Forelimb muscle (tissue), 1 donor: ENCODE results near the gene FRK. TPM values are rescaled to one million over a fixed set of nuclear protein-coding genes. Genes with fewer than 3 reads are reported as not detected.
"Not testable (repeated sequence)": the region's sequence is repeated elsewhere in the genome, so short reads cannot be mapped to it uniquely, and the experiment has no call there.

Experiments used
- DNase-seq: peaks from one replicate; pipeline ENCODE4 v3.0.0-alpha.2; 2013; ENCODE audit warnings: low read depth
- polyA plus RNA-seq: library from polyadenylated mRNA; unstranded; fragments of 120-200 nt; gene quantifications from one replicate; pipeline ENCODE4 v1.2.1, GENCODE V29; 2013; ENCODE audit not compliant: insufficient read length

FRK gene
- polyA plus RNA-seq, 1 donor: 0.30 TPM

DNA sequence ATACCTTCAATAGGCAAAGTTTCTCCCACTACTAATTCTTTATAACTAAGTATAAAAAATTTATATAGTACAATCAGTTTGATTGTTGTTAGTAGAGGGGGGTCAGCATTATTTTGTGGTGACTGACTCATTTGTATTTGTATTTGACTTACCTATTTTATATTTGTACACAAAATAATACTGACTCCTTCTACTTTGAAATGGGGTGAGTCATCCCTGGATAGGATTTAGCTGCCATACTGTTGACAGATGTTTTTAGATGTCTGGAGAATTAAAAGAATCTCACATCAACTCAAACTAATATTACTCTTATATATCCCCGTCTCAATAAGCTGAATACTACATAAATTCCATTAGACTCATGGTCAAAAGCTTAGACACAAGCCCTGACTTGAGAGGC is 114.9 kb downstream of the FRK start:
- DNase-seq: no peak

DNA sequence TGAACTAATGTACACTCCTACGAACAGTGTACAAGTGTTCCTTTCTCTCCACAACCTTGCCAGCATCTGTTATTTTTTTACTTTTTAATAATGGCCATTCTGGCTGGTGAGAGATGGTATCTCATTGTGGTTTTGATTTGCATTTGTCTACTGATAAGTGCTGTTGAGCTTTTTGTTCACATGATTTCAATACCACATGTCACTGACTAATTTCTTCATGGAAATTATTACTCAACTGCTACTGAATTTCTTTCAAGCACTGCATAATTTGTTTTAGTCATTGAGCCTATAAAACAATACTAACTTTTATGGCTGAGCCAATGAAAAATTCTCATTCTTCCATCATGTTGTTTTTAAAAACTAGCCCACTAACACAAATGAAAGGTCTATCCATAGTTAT is 115.4 kb downstream of the FRK start:
- DNase-seq: no peak

DNA sequence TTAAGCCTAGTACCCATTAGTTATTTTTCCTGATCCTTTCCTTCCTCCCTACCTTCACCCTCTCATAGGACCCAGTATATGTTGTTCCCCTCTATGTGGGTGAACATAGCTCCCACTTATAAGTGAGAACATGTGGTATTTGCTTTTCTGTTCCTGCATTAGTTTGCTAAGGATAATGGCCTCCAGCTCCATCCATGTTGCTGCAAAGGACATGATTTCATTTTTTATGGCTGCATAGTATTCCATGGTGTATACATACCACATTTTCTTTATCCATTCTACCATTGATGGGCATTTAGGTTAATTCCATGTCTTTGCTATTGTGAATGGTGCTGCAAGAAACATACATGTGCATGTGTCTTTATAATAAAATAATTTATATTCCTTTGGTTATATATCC is 115.9 kb downstream of the FRK start:
- not testable (repeated sequence) for DNase-seq

DNA sequence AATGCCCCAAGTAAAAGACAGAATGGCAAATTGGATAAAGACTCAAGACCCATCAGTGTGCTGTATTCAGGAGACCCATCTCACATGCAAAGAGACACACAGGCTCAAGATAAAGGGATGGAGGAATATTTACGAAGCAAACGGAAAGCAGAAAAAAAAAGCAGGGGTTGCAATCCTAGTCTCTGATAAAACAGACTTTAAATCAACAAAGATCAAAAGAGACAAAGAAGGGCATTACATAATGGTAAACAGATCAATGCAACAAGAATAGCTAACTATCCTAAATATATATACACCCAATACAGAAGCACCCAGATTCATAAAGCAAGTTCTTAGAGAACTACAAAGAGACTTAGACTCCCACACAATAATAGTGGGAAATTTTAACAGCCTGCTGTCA is 123.2 kb downstream of the FRK start:
- not testable (repeated sequence) for DNase-seq

DNA sequence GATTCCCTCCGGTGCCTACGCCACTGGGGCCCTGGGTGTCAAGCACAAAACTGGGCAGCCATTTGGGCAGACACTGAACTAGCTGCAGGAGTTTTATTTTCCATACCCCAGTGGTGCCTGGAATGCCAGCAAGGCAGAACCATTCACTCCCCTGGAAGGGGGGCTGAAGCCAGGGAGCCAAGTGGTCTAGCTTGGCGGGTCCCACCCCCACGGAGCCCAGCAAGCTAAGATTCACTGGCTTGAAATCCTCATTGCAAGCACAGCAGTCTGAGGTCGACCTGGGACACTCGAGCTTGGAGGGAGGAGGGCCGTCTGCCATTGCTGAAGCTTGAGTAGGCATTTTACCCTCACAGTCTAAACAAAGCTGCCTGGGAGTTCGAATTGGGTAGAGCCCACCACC is 125.3 kb downstream of the FRK start:
- no peak for DNase-seq

DNA sequence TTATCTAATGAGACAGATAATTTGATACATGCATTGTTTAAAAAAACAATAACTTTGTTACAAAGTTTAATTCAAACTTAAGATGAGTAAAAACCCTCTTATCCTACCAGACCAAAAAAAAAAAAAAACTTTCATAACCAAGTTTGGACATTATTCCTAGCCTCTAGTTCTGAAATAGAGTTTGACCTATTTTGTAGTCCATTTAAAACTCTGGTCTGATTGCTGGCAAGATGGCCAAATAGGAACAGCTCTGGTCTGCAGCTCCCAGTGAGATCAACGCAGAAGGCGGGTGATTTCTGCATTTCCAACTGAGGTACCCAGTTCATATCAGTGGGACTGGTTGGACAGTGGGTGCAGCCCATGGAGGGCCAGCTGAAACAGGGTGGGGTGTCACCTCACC is 125.9 kb downstream of the FRK start:
- DNase-seq: no peak

DNA sequence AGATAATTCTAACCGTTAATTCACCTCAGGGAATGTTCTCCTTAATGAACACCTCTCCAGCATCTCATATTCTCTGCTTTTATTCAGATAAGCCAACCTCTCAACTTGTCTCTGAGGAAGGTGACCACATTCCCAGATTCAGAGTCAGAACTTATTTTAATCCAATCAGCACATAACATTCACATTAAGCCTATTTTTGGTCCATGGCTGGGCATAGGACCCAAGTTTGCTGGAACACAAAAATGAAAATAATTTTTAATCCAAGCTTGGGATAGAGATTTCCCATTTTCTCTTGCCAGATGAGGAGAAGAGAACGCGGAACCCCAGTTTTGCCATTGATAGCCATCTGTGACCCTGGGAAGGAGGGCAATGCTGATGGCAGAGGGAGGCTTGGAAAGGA is 126.5 kb downstream of the FRK start:
- no peak for DNase-seq

DNA sequence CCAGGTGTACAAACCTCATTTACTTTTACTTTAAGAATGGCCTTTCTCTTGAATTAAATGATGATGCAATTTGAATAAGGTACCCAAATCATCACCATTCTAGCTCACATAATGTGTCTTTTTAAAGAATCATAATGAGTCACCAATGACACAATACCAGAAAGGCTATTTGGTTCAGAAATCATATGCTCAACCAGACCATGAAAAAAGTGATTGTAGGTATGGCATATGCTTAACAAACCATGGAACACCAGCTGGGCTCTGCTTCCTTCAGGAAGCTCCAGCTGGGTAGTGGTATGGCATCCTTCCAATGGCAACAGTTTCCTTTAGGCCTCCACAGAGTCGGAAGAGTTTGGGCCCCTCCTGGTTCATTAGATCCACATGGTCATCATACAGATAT is 128.2 kb downstream of the FRK start:
- DNase-seq: no peak

DNA sequence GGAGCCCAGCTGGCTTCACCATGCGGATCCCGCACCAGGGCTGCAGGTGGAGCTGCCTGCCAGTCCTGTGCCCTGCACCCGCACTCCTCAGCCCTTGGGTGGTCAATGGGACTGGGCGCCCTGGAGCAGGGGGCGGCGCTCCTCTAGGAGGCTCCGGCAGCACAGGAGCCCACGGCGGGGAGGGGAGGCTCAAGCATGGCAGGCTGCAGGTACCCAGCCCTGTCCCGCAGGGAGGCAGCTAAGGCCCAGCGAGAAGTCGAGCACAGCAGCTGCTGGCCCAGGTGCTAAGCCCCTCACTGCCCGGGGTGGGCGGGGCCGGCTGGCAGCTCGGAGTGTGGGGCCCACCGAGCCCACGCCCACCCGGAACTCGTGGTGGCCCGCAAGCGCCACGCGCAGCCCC is 132.7 kb downstream of the FRK start:
- DNase-seq: not testable (repeated sequence)

DNA sequence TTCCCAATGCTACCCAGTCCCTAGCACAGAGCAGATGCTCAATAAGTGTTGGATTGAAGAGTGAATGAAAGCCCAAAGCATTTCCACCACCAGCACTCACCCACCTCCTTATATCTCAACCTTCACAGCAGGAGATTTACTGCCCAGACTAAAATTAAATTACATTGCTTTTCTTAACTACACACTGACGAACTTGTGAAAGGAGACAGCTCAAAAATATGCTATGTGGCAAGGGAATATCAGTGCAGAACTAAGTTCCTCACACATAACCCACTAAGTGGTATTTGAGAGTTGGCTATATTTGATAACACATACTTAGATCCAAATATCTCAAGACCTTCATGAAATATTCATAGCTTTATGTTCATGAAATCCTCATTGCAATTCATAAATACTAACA is 137.7 kb downstream of the FRK start:
- no peak for DNase-seq

DNA sequence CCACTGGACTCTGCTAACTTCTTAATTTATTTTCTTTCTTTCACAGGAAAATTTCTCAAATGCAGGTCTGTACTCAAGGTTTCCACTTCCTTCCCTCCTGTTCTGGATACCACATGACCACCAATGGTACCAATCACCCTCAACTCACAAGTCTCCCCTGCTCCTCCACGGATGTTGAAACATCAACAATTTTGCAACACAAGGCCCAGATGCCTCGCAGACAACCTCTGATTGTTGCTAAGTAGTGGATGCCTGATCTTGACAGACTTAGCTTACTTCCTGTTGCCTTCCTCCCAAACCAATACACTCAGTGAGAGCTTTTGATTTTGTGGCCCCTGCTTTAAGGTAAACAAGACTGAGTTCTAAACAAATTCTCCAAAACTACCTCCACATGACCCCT is 146.6 kb downstream of the FRK start:
- DNase-seq: no peak

DNA sequence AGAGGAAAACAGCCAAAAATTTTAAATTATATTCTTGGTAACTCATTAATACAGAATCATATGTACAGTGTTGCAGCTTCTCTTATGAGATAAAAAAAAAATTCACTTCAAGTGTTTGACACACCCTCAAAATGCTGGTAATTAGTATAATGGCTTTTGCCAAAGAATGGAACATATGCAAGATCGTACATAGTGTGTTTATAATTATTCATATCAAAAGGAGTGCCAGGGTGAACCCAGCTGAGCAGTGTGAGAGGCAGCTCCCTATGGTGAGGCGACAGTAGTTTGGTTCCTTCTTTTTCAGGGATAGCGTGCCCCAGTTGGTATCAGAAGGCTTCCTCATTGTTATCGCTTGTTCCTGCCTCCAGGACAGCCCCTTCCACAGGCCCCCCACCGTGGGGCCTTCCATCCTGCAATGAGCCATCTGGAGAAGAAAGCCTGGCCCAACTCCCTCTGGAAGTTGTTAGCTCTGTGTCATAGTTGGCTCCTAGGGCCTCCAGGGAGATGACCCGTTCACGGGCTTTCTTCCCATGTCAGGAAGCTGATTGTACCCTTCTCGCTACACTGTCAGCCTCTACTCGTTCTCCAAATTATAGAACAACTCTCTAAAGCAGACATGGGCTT is 150.7 kb downstream of the FRK start:
- DNase-seq: no peak

DNA sequence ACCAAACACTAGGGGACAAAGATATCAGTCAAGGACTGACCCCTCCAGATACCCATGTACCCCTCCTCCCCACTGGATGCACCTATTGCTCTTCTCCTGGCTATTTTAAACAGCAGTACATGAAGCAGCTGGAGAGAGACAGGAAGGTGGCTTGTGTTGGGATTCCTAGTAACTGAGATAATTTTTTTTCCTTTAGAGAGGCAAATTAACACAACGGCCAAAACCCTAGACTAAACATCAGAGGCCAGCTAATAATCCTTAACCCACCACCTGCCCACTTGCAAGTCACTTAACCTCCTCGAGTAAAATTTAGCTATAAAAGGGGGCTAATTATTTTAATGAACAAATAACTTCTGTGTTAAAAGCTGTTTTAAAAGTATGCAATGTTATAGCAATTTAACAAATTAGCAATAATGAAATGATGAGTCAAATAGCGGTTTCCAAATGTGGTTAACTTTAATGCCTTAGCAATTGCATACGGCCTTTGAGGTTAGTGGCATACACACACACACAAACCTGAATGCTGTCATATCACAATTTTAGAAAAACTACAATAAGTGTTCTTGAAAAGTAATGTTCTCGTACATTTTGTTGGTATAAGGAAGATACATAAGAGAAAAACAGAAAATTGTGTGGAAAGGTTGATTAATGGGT is 151.7 kb downstream of the FRK start:
- DNase-seq: no peak

DNA sequence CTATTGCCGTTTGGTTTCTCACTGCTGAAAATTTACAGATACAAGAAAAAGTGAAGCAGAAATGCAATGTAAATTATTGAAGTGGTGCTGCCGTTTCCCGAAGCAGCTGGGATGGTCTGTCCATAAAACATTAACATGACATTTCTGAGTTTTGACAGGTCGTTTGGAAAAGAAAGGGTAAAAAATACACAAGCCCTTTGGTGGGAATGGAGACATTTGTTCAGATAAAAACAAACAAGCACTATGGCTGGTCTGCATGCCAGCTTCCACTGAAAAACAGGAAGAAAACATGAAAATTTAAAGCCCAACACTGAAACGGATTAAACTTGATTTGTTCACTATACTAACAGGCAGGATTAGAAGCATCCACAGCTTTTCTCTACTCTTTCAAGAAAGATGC is 155.2 kb downstream of the FRK start:
- DNase-seq: no peak

DNA sequence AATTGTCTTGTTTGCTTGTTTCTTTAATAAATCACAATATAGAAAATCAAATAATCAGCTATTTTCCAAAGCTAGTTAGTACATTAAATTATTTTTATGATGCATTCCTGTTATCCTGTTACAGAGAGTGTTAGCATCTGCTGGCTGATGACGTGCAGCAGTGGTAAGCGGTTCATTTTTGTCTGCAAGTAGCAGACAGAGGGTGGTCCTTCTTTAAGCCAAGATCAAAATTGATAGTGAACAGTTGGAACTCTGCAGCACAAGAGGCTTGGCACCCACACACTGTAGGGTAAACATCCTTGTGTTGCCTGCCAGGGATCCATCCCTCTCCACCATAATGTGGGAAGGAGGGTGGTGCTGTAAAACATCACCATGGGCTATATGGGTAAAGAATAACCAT is 158.3 kb downstream of the FRK start:
- no peak for DNase-seq

DNA sequence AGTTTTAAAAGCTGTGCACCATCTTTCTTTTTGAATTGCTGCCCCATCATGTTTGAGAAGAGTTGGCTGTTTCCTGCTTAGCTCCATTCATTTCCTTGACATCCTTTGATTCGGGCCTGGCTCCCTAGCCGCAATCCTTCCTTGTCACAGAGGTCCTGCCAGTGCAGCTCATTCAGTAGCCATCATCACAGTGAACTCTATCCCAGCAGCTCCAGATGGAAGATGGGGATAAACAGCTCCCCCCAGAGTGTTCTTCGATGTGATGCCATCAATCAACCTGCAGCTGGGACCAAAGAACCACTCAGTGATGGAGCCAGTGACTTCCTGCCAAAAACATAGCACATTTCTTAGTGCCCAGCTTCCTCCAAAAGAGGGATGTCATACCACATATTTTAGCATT is 158.8 kb downstream of the FRK start:
- no peak for DNase-seq

DNA sequence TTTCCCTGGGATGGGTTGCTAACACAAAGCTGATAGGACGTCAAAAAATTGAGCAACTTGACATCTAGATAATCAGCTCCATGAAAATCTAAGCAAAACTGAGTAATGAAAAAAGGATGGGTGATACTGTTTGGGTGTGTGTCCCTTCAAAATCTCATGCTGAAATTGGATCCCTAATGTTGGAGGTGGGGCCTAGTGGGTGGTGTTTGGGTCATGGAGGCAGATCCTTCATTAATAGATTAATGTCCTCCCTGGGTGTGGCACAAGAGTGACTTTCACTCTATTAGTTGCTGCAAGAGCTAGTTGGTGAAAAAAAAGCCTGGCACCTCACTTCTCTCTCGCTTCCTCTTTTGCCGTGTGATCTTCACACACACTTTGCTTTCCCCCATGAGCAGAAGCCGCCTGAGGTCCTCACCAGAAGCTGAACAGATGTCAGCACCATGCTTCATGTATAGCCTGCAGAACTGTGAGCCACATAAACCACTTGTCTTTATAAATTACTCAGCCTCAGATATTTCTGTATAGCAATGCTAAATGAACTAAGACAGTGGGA is 160.9 kb downstream of the FRK start:
- DNase-seq: no peak

DNA sequence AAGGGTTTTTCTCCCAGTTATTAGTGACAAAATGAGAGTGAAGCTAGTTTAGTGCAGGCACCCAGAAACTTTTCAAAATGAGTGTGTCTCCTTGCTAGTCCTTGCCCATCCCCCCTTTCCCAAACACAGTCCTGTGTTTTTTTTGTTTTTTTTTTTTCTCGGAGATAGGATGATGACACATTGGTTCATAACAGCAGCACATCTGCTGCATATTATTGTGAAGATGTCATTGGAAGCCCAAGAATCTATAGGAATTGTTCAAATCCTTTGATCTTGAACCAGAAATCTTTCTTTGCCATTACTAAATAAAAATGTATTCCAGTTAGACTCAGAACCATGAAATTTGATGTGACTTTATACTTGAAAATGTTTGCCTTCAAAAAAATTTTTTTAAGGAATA is 162.4 kb downstream of the FRK start:
- no peak for DNase-seq

DNA sequence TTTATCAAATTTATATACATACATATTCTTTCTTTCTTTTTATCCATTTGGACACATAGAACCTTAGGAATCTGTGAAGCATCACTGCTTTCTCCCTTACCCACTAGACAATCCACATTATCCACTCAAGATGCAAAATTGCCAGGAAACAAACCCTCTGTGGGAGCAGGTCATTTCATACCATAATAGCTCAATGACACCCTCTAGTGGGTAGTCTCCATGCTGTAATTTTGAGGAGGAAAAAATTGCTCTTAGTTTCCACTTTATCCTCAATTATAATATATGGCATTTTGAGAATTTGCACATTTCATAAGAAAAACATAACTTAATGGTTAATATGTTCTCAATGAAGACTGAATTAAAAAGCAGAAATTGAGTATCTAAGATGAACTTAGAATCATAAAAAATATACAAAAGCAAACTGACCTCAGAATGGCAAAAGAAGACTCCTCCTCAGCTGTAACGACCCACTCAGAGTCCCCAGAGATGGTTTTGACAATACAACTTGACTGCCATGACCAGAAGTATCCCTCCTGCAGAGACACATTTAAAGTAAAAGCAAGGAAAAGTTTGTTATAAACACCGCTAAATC is 164.1 kb downstream of the FRK start:
- DNase-seq: peak; percentile 19

DNA sequence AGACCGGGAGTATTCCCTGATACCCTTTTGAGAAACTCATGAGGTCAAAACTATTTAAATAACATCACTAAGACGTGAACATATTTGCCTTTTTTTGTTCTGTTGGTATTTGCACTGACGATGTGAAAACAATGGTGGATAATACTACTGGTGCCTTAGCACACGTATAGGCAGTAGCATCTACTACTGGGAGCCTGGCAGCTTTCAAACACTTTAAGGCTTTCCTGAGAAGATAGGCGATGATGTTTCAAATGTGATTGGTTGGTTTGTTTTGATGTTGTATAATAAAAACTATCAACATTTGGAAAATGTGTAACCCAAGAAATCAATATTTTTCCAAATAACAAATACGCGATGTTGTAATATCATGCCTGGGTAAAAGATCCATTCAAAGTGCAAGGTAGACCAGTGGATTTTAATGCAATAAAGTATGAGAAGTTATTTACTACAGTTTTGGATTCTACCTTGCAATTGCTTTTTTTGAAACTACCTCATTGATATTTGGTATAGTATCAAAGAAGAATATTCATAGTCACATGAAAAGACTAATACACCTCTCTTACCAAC is 166.2 kb downstream of the FRK start:
- DNase-seq: no peak

DNA sequence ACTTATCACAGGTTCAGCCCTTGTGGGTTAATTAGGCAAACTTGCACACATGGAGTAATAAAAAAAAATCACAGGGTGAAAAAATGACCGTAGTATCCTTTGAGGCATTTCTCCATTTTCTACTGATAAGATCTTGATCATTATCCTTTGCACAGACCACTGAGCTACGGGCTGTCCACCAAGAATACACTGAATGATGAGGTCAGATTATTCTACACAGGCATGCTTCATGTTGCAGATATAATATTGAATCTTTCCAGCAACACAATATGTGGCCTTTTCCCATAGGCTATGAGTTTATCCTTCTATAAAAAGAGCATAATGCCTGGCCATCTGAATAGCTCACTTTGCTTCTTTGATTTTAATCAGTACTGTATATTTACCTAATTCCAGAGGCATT is 168.9 kb downstream of the FRK start:
- no peak for DNase-seq

DNA sequence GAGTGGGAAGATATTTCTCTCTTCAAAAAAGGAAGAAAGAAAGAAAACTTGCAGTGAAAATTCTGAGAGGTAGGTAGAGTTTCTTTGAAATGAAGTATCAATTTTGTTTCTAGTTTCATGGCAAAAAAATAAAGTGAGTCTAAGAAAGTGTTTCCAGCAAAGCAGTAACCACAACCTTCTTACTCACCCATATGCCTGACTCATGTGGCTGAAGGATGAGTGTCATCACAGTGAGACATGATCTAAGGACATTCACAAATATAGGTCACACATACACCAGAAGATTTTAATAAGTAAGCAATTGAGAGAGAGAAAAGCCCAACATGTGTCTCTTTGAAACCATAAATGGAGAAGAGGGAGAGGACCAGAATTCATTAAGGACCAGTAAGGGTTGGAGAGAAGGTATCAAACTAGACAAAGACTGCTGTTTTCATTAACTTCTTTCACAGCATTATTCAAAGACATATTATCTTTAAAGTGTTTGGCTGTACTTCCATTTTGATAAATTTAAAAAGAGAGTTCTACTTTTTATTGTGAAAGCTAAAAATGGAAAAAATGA is 169.5 kb downstream of the FRK start:
- DNase-seq: no peak

DNA sequence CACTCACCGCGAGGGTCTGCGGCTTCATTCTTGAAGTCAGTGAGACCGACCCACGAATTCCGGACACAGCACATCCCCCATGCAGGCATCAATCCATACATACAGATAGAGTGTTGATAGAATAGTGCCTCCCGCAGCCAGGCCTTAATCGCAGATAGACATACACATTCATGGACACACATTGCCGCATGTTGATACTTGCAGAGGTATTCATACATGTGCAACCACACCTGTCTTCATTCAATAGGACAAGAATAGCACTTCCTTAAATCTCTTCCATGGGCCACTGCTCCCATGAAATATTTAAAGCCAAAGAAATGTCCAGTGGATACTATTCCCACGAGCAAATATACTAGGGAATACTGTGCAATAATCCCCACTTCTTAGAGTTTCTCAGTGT is 170.5 kb downstream of the FRK start:
- DNase-seq: no peak
